HepG2 (cell line): ENCODE results near the gene FAM167B. TPM values are rescaled to one million over a fixed set of nuclear protein-coding genes. Genes with fewer than 3 reads are reported as not detected.

Experiments
- ATAC-seq: fragments of 200-7000 bp; cut with Tn5 transposase; 3 replicates; pipeline ENCODE4 v1.9.1; 2020; ENCODE audit warnings: mild to moderate bottlenecking, moderate library complexity
- BruUV-seq: library from RNA; stranded (reverse); fragments of 400-500 nt; replicated peaks from 2 replicates; lab custom pipeline; 2021; lab: Mats Ljungman, UMichigan
- CTCF ChIA-PET: fragments of 300-600 bp; formaldehyde crosslinking; extraction: SDS; loops from one replicate; lab custom pipeline; 2021; ENCODE audit warnings: low total read pairs, inconsistent platforms, low intra/inter-chr PET ratio; lab: Yijun Ruan, JAX
- POLR2A ChIA-PET: fragments of 350-600 bp; sonication (Branson Sonifier 250); formaldehyde crosslinking; loops from one replicate; lab custom pipeline; 2020; ENCODE audit warnings: antibody characterized with exemption, inconsistent platforms; lab: Yijun Ruan, JAX
- DNase-seq: peaks from one replicate; pipeline ENCODE4 v3.0.0-alpha.2; 2015; ENCODE audit warnings: low spot score
- FAIRE-seq: peaks from 3 replicates; lab custom pipeline; 2011; peaks lifted over from hg19 to GRCh38; lab: Jason Lieb, UNC
- H2AFZ ChIP-seq: one replicate; pipeline ENCODE4 v1.6.1; 2011; ENCODE audit warnings: low read length, inconsistent platforms
- H3K27ac ChIP-seq: fragments of 300-600 bp; 3 replicates; pipeline ENCODE4 v1.8.0; 2011; ENCODE audit warnings: mixed run types, mild to moderate bottlenecking, mixed read lengths, low read length, inconsistent platforms; ENCODE audit not compliant: insufficient read depth; ENCODE audit errors: extremely low read length
- H3K27me3 ChIP-seq, 2 experiments: fragments of 200-600 bp in 1 of 2; 2 replicates in 1 of 2; 3 replicates in 1 of 2; pipeline versions ENCODE4 v1.6.0 to v1.8.0; 2011; ENCODE audit warnings: low read length in 2 of 2, mild to moderate bottlenecking in 2 of 2, moderate library complexity in 2 of 2, inconsistent platforms in 1 of 2; ENCODE audit not compliant: insufficient read depth in 2 of 2, control insufficient read depth in 1 of 2
- H3K36me3 ChIP-seq, 2 experiments: fragments of 200-600 bp in 1 of 2; replicated peaks in 1 of 2; 2 replicates in 1 of 2; 3 replicates in 1 of 2; pipeline versions ENCODE4 v1.5.1 to v1.8.0; 2011; ENCODE audit warnings: low read length in 2 of 2, inconsistent platforms in 1 of 2; ENCODE audit not compliant: insufficient read depth in 2 of 2, control insufficient read depth in 1 of 2
- H3K4me1 ChIP-seq: 2 replicates; pipeline ENCODE4 v1.5.1; 2012; ENCODE audit warnings: low read length, inconsistent platforms; ENCODE audit not compliant: insufficient read depth
- H3K4me2 ChIP-seq: 2 replicates; pipeline ENCODE4 v1.6.0; 2011; ENCODE audit warnings: low read depth, low read length, inconsistent platforms
- H3K4me3 ChIP-seq, 3 experiments: fragments of 200-600 bp in 1 of 3; sonication (generic), shearing (Covaris generic) in 1 of 3; replicated peaks in 1 of 3; 2 replicates each; pipeline ENCODE4 v1.5.1; 2011 to 2016; ENCODE audit warnings: low read length in 3 of 3, inconsistent platforms in 2 of 3, low read depth in 2 of 3, mild to moderate bottlenecking in 2 of 3, control low read depth in 1 of 3, mixed read lengths in 1 of 3; ENCODE audit not compliant: insufficient read depth in 1 of 3
- H3K79me2 ChIP-seq: one replicate; pipeline ENCODE4 v1.6.1; 2011; ENCODE audit warnings: low read length, inconsistent platforms; ENCODE audit not compliant: insufficient read depth
- H3K9ac ChIP-seq: 2 replicates; pipeline ENCODE4 v1.6.0; 2011; ENCODE audit warnings: mild to moderate bottlenecking, low read depth, low read length, inconsistent platforms; ENCODE audit not compliant: insufficient read depth
- H3K9me3 ChIP-seq: 2 replicates; pipeline ENCODE4 v1.5.1; 2012; ENCODE audit warnings: mild to moderate bottlenecking, low read length
- H4K20me1 ChIP-seq: 2 replicates; pipeline ENCODE4 v1.6.0; 2011; ENCODE audit warnings: inconsistent platforms, mild to moderate bottlenecking, low read length, moderate library complexity; ENCODE audit not compliant: insufficient read depth
- DMAP1 ChIP-seq: IDR thresholded peaks from 2 replicates; pipeline ENCODE4 v1.6.1; 2016
- KAT7 ChIP-seq: IDR thresholded peaks from 2 replicates; pipeline ENCODE4 v1.6.1; 2018; ENCODE audit warnings: borderline replicate concordance, missing compliant biosample characterization
- NFKBIZ ChIP-seq: IDR thresholded peaks from 2 replicates; pipeline ENCODE4 v1.6.1; 2018; ENCODE audit warnings: missing genetic modification reagents, missing compliant biosample characterization
- RBAK ChIP-seq: sonication (generic); formaldehyde crosslinking; IDR thresholded peaks from 2 replicates; pipeline ENCODE4 v1.5.1; 2020; ENCODE audit warnings: mild to moderate bottlenecking, missing genetic modification reagents
- RBM39 ChIP-seq: fragments of 200-400 bp; formaldehyde crosslinking; IDR thresholded peaks from one replicate; pipeline ENCODE4 v1.6.1; 2018; ENCODE audit warnings: antibody characterized with exemption, mild to moderate bottlenecking, low read depth, low read length; ENCODE audit not compliant: poor library complexity, severe bottlenecking
- REPIN1 ChIP-seq: sonication (generic); formaldehyde crosslinking; IDR thresholded peaks from 2 replicates; pipeline ENCODE4 v1.8.0; 2022; ENCODE audit warnings: missing genetic modification reagents, low read depth, mild to moderate bottlenecking, borderline replicate concordance
- SMARCC2 ChIP-seq: fragments of 450-650 bp; IDR thresholded peaks from 2 replicates; pipeline ENCODE4 v1.6.1; 2017; ENCODE audit warnings: antibody characterized with exemption, mild to moderate bottlenecking
- ZFP36 ChIP-seq: fragments of 150-350 bp; IDR thresholded peaks from 2 replicates; pipeline ENCODE4 v1.6.1; 2018; ENCODE audit warnings: borderline replicate concordance, low read length, low read depth; ENCODE audit not compliant: partially characterized antibody
- ZNF264 ChIP-seq: sonication (generic); formaldehyde crosslinking; IDR thresholded peaks from 2 replicates; pipeline ENCODE4 v1.4.0; 2020; ENCODE audit warnings: missing genetic modification reagents
- ZNF749 ChIP-seq: sonication (generic); formaldehyde crosslinking; IDR thresholded peaks from 2 replicates; pipeline ENCODE4 v1.8.0; 2022; ENCODE audit warnings: mild to moderate bottlenecking, missing genetic modification reagents, moderate library complexity, borderline replicate concordance
- ZNF766 ChIP-seq: sonication (generic); formaldehyde crosslinking; IDR thresholded peaks from 2 replicates; pipeline ENCODE4 v1.5.0; 2020; ENCODE audit warnings: missing genetic modification reagents, borderline replicate concordance
- WGBS: methylation state at CpG from one replicate; pipeline ENCODE4 v1.1.6; 2017; ENCODE audit warnings: low lambda C conversion rate; 5-methylcytosine and 5-hydroxymethylcytosine counted together
- in situ Hi-C: cut with HindIII; loops from 2 replicates; pipeline ENCODE4 v1.10.0; 2017; ENCODE audit warnings: low pct_unique_long_range_greater_than_20kb; ENCODE audit not compliant: extremely low pct_ligation_motif_present
- intact Hi-C: fragments of 100-400 bp; cut with micrococcal nuclease; formaldehyde crosslinking; loops from one replicate; pipeline ENCODE4 v1.10.0; 2022; ENCODE audit not compliant: unreplicated experiment
- polyA plus RNA-seq, 8 experiments: library from polyadenylated mRNA; depleted of rRNA in 3 of 8; stranded (reverse) in 7 of 8; unstranded in 1 of 8; fragments of >200 nt; fragmentation: Illumina TruSeq in 4 of 8; extraction: Trizol in 4 of 8; gene quantifications; 2 replicates each; pipeline versions ENCODE4 v1.2.1 to v1.2.3, GENCODE V29; 2011 to 2016; ENCODE audit warnings: low read depth in 4 of 8, missing spikeins in 1 of 8, mixed read lengths in 1 of 8; ENCODE audit not compliant: insufficient read depth in 1 of 8
- total RNA-seq, 5 experiments: library from RNA; depleted of rRNA; stranded (reverse); fragments of >200 nt; fragmentation: Illumina TruSeq; extraction: Trizol; gene quantifications; 2 replicates each; pipeline ENCODE4 v1.2.3, GENCODE V29; 2016; ENCODE audit warnings: low read depth in 1 of 5
- TF ChIP-seq, protein P1 (sequence below): sonication (generic); formaldehyde crosslinking; IDR thresholded peaks from 2 replicates; pipeline ENCODE4 v1.9.0; 2022; ENCODE audit warnings: low read depth, missing genetic modification reagents
- TF ChIP-seq, protein P2 (sequence below): sonication (generic); formaldehyde crosslinking; IDR thresholded peaks from 2 replicates; pipeline ENCODE4 v1.5.1; 2020; ENCODE audit warnings: missing genetic modification reagents, mild to moderate bottlenecking, borderline replicate concordance
- TF ChIP-seq, protein P3 (sequence below): sonication (generic); formaldehyde crosslinking; IDR thresholded peaks from 2 replicates; pipeline ENCODE4 v1.5.0; 2020; ENCODE audit warnings: missing genetic modification reagents, mild to moderate bottlenecking, borderline replicate concordance

FAM167B gene
- total and polyA plus RNA-seq, 2 of the 13 experiments (the other 11 are each of a cell fraction or from before 2014, with no cell fraction given): 0.15 to 0.70 TPM

DNA sequence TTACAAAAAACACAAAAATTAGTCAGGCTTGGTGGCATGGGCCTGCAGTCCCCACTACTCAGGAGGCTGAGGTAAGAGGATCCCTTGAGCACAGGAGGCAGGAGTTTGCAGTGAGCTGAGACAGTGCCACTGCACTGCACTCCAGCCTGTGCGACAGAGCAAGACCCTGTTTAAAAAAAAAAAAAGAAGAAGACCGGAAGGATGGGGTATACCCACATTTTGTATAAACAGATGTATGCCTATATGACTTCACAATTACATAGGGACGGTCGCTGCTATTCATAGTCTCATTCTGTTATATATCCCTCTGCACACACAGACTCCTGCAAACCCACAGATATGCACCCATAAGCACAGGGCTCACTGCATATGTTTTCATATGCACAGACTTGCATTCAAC is 16.7 kb downstream of the FAM167B start:
- no peak overlapping the region for H3K4me2 ChIP-seq
- CTCF ChIA-PET: no interaction called here
- H3K27me3 ChIP-seq: 0 out of 5 replicates have a peak, but pooled peaks cover 0 to 2% of the 10 kb centered on the region in 2 experiments
- H3K27ac ChIP-seq: no peak overlapping the region
- no peak for DNase-seq
- in situ Hi-C loops: no loop called here
- intact Hi-C loops: no loop called here
- TF ChIP-seq, protein P1, sequence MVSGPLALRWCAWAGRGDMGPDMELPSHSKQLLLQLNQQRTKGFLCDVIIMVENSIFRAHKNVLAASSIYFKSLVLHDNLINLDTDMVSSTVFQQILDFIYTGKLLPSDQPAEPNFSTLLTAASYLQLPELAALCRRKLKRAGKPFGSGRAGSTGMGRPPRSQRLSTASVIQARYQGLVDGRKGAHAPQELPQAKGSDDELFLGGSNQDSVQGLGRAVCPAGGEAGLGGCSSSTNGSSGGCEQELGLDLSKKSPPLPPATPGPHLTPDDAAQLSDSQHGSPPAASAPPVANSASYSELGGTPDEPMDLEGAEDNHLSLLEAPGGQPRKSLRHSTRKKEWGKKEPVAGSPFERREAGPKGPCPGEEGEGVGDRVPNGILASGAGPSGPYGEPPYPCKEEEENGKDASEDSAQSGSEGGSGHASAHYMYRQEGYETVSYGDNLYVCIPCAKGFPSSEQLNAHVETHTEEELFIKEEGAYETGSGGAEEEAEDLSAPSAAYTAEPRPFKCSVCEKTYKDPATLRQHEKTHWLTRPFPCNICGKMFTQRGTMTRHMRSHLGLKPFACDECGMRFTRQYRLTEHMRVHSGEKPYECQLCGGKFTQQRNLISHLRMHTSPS (CRISPR knock-in tag): no peak
- no peak for TF ChIP-seq ZNF264
- TF ChIP-seq ZFP36: no peak
- TF ChIP-seq, protein P2, sequence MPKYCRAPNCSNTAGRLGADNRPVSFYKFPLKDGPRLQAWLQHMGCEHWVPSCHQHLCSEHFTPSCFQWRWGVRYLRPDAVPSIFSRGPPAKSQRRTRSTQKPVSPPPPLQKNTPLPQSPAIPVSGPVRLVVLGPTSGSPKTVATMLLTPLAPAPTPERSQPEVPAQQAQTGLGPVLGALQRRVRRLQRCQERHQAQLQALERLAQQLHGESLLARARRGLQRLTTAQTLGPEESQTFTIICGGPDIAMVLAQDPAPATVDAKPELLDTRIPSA (CRISPR knock-in tag): no peak
- no peak for TF ChIP-seq DMAP1
- TF ChIP-seq NFKBIZ (CRISPR knock-in tag): no peak
- TF ChIP-seq, protein P3, sequence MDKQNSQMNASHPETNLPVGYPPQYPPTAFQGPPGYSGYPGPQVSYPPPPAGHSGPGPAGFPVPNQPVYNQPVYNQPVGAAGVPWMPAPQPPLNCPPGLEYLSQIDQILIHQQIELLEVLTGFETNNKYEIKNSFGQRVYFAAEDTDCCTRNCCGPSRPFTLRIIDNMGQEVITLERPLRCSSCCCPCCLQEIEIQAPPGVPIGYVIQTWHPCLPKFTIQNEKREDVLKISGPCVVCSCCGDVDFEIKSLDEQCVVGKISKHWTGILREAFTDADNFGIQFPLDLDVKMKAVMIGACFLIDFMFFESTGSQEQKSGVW (CRISPR knock-in tag): no peak
- TF ChIP-seq ZNF766: no peak
- no peak for TF ChIP-seq RBM39
- TF ChIP-seq RBAK: no peak
- TF ChIP-seq REPIN1 (CRISPR knock-in tag): no peak
- TF ChIP-seq ZNF749 (CRISPR knock-in tag): no peak
- TF ChIP-seq SMARCC2: no peak
- no peak for TF ChIP-seq KAT7 (CRISPR knock-in tag)
- POLR2A ChIA-PET: no interaction called here
- no peaks in the 10 kb centered on the region for H3K9me3 ChIP-seq
- no peak overlapping the region for H3K4me3 ChIP-seq
- H4K20me1 ChIP-seq: no peaks in the 10 kb centered on the region
- H3K36me3 ChIP-seq: no peaks in the 10 kb centered on the region
- H2AFZ ChIP-seq: no peak overlapping the region
- H3K4me1 ChIP-seq: peaks cover 42% of the 10 kb centered on the region
- WGBS: 42% methylated on average over 4 of the region's 4 CpGs
- no peak overlapping the region for H3K9ac ChIP-seq
- ATAC-seq: no peak
- FAIRE-seq: no peak
- no TSS peak for BruUV-seq
- H3K79me2 ChIP-seq: no peaks in the 10 kb centered on the region
